Measurements from ENCODE around the gene HOGA1.
"Not testable (repeated sequence)": the region's sequence is repeated elsewhere in the genome, so short reads cannot be mapped to it uniquely, and the experiment has no call there.

Gene HOGA1

GRCh38 chr10:97553575-97554031 lies 30.6 kb upstream of the HOGA1 start:
- Histone ChIP-seq H3K79me2 (ENCODE audit: insufficient read depth, low read depth) (no peaks in the 10 kb centered on the region), H3K4me2 (no peak overlapping the region), H3K4me3 (IDR thresholded peaks at IDR 0.05; ENCODE audit: insufficient read depth, low read depth, low read length) (no peak overlapping the region), H3K4me1 (ENCODE audit: low read depth, poor library complexity, severe bottlenecking) (peaks cover 9% of the 10 kb centered on the region), H3K9ac (no peak overlapping the region), H4K20me1 (ENCODE audit: insufficient read depth) (no peaks in the 10 kb centered on the region), H3K36me3 (ENCODE audit: insufficient read depth) (no peaks in the 10 kb centered on the region), H2AFZ (ENCODE audit: low read depth) (peak overlapping the region; percentile 27; the same call in 1 of the 2 replicates), H3K27me3 (ENCODE audit: insufficient read depth, low read depth) (no peaks in the 10 kb centered on the region), H3K27ac (no peak overlapping the region)
- TF ChIP-seq, protein P1, sequence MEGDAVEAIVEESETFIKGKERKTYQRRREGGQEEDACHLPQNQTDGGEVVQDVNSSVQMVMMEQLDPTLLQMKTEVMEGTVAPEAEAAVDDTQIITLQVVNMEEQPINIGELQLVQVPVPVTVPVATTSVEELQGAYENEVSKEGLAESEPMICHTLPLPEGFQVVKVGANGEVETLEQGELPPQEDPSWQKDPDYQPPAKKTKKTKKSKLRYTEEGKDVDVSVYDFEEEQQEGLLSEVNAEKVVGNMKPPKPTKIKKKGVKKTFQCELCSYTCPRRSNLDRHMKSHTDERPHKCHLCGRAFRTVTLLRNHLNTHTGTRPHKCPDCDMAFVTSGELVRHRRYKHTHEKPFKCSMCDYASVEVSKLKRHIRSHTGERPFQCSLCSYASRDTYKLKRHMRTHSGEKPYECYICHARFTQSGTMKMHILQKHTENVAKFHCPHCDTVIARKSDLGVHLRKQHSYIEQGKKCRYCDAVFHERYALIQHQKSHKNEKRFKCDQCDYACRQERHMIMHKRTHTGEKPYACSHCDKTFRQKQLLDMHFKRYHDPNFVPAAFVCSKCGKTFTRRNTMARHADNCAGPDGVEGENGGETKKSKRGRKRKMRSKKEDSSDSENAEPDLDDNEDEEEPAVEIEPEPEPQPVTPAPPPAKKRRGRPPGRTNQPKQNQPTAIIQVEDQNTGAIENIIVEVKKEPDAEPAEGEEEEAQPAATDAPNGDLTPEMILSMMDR (conservative IDR thresholded peaks at IDR 0.05; ENCODE audit: low read depth, low read length), result peak; percentile 64

DNA sequence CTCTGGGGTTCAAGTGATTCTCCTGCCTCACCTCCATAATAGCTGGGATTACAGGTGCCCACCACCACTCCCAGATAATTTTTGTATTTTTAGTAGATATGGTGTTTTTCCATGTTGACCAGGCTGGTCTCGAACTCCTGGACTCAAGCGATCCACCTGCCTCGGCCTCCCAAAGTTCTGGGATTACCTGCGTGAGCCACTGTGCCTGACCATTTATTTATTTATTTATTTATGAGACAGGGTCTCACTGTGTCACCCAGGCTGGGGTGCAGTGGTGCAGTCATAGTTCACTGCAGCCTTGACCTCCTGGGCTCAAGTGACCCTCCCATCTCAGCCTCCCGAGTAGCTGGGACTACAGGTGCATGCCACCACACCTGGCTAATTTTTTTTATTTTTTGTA lies 29.9 kb upstream of the HOGA1 start:
- H3K4me3 ChIP-seq (IDR thresholded peaks at IDR 0.05; ENCODE audit: insufficient read depth, low read depth, low read length); H3K36me3 ChIP-seq (ENCODE audit: insufficient read depth); H3K79me2 ChIP-seq (ENCODE audit: insufficient read depth, low read depth); H3K4me2 ChIP-seq; H3K27me3 ChIP-seq (ENCODE audit: insufficient read depth, low read depth); H2AFZ ChIP-seq (ENCODE audit: low read depth); H4K20me1 ChIP-seq (ENCODE audit: insufficient read depth); H3K27ac ChIP-seq; H3K9ac ChIP-seq; H3K4me1 ChIP-seq (ENCODE audit: low read depth, poor library complexity, severe bottlenecking): not testable (repeated sequence)

DNA sequence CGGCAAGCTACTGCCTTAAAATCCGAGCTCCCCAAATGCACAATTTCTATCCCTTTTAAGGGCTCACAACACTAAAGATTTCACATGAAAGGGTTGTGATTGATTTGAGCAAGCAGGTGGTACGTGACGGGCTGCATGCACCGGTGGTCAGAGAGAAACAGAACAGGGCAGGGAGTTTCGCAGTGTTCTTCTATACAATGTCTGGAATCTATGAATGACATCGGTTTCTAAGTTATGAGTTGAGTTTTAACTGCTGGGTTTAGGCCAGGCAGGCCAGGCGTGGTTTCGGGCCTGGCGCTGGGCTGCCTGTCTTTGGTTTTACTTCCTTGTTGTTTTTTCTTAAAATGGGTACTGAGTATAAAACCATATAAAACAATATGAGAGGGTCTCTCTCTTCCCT lies 28.6 kb upstream of the HOGA1 start:
- not testable (repeated sequence) for H3K4me1 ChIP-seq (ENCODE audit: low read depth, poor library complexity, severe bottlenecking); H3K36me3 ChIP-seq (ENCODE audit: insufficient read depth); H3K4me3 ChIP-seq (IDR thresholded peaks at IDR 0.05; ENCODE audit: insufficient read depth, low read depth, low read length); H3K4me2 ChIP-seq; H2AFZ ChIP-seq (ENCODE audit: low read depth); H4K20me1 ChIP-seq (ENCODE audit: insufficient read depth); H3K79me2 ChIP-seq (ENCODE audit: insufficient read depth, low read depth); H3K27ac ChIP-seq; H3K9ac ChIP-seq; H3K27me3 ChIP-seq (ENCODE audit: insufficient read depth, low read depth)

DNA sequence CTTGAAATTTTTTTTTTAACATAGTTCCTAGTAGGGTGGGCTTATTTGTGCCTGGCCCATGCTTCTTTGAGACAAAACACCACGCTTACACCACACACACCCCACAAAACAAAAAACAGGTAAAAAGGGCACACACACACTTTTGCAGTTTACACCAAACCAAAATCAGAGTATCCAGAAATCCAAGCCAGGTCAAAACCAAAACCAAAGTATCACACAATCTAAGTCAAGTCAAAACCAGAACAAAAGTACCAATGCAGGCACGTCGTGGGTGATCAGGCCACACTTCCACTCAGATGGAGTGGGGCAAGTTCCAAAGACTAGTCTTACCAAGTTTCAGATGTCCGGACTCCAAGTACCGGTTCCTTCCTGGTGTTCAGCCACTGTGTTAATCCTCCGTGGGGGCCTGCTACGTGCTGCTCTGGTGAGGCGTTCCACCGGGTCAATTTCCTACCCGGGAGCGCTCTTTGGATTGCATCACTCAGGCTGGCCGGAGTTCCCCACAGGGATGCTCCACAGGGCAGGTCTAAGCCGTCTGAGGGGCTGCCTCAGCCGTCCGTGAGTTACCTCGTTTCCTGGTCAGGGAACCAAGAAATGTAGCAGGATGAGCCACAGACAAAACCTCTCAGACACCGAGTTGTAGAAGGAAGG lies 23.3 kb upstream of the HOGA1 start:
- not testable (repeated sequence) for H3K27me3 ChIP-seq (ENCODE audit: insufficient read depth, low read depth); H3K27ac ChIP-seq; H4K20me1 ChIP-seq (ENCODE audit: insufficient read depth); H3K4me3 ChIP-seq (IDR thresholded peaks at IDR 0.05; ENCODE audit: insufficient read depth, low read depth, low read length); H3K4me2 ChIP-seq; H2AFZ ChIP-seq (ENCODE audit: low read depth); H3K4me1 ChIP-seq (ENCODE audit: low read depth, poor library complexity, severe bottlenecking); H3K9ac ChIP-seq; H3K79me2 ChIP-seq (ENCODE audit: insufficient read depth, low read depth); H3K36me3 ChIP-seq (ENCODE audit: insufficient read depth)

- H3K9ac ChIP-seq; H3K36me3 ChIP-seq (ENCODE audit: insufficient read depth); H3K4me2 ChIP-seq; H3K4me3 ChIP-seq (IDR thresholded peaks at IDR 0.05; ENCODE audit: insufficient read depth, low read depth, low read length); H3K27me3 ChIP-seq (ENCODE audit: insufficient read depth, low read depth); H3K79me2 ChIP-seq (ENCODE audit: insufficient read depth, low read depth); H3K4me1 ChIP-seq (ENCODE audit: low read depth, poor library complexity, severe bottlenecking); H2AFZ ChIP-seq (ENCODE audit: low read depth); H3K27ac ChIP-seq; H4K20me1 ChIP-seq (ENCODE audit: insufficient read depth): not testable (repeated sequence)
Observed at GRCh38 chr10:97561386-97562077, 22.7 kb upstream of the HOGA1 start.

GRCh38 chr10:97562329-97562728 lies 21.9 kb upstream of the HOGA1 start:
- not testable (repeated sequence) for H3K79me2 ChIP-seq (ENCODE audit: insufficient read depth, low read depth); H3K27me3 ChIP-seq (ENCODE audit: insufficient read depth, low read depth); H3K27ac ChIP-seq

More at GRCh38 chr10:97562329-97562728, 21.9 kb upstream of the HOGA1 start:
- H3K4me3 ChIP-seq (IDR thresholded peaks at IDR 0.05; ENCODE audit: insufficient read depth, low read depth, low read length); H3K4me2 ChIP-seq; H3K36me3 ChIP-seq (ENCODE audit: insufficient read depth); H4K20me1 ChIP-seq (ENCODE audit: insufficient read depth); H2AFZ ChIP-seq (ENCODE audit: low read depth); H3K9ac ChIP-seq; H3K4me1 ChIP-seq (ENCODE audit: low read depth, poor library complexity, severe bottlenecking): not testable (repeated sequence)
